ENCODE results near the gene HSF5.

The HSF5 gene

GRCh38 chr17:58436245-58436644, 52.0 kb downstream of the HSF5 start:
- TF ChIP-seq TOX (CRISPR knock-in tag; IDR thresholded peaks at IDR 0.05; ENCODE audit: borderline replicate concordance): no peak
- no peak for TF ChIP-seq BACH2 (CRISPR knock-in tag; IDR thresholded peaks at IDR 0.05; ENCODE audit: borderline replicate concordance)
- TF ChIP-seq ZC3H10 (CRISPR knock-in tag; IDR thresholded peaks at IDR 0.05): no peak
- no peak for TF ChIP-seq POU6F1 (CRISPR knock-in tag; IDR thresholded peaks at IDR 0.05; ENCODE audit: borderline replicate concordance, low read depth)
- no peak for TF ChIP-seq PATZ1 (CRISPR knock-in tag; IDR thresholded peaks at IDR 0.05; ENCODE audit: borderline replicate concordance)
- TF ChIP-seq SNAI2 (CRISPR knock-in tag; IDR thresholded peaks at IDR 0.05): no peak
- no peak for TF ChIP-seq CREB5 (CRISPR knock-in tag; IDR thresholded peaks at IDR 0.05; ENCODE audit: low read depth)
- TF ChIP-seq PPARA (CRISPR knock-in tag; IDR thresholded peaks at IDR 0.05; ENCODE audit: borderline replicate concordance): no peak
- TF ChIP-seq ZFP30 (CRISPR knock-in tag; IDR thresholded peaks at IDR 0.05): no peak

GRCh38 chr17:58432806-58433573, 55.2 kb downstream of the HSF5 start:
- ATAC-seq: no peak
- TF ChIP-seq CSDC2 (CRISPR knock-in tag; IDR thresholded peaks at IDR 0.05): no peak
- TF ChIP-seq ZNF70 (CRISPR knock-in tag; IDR thresholded peaks at IDR 0.05): no peak
- no peak for TF ChIP-seq TSHZ2 (CRISPR knock-in tag; IDR thresholded peaks at IDR 0.05)
- TF ChIP-seq CSRNP3 (CRISPR knock-in tag; IDR thresholded peaks at IDR 0.05): no peak
- TF ChIP-seq ARNTL (CRISPR knock-in tag; IDR thresholded peaks at IDR 0.05; ENCODE audit: borderline replicate concordance, low read depth): no peak
- no peak for TF ChIP-seq TOX (CRISPR knock-in tag; IDR thresholded peaks at IDR 0.05; ENCODE audit: borderline replicate concordance)
- no peak for TF ChIP-seq BACH2 (CRISPR knock-in tag; IDR thresholded peaks at IDR 0.05; ENCODE audit: borderline replicate concordance)
- no peak for TF ChIP-seq GLIS3 (CRISPR knock-in tag; IDR thresholded peaks at IDR 0.05)
- TF ChIP-seq SNAI2 (CRISPR knock-in tag; IDR thresholded peaks at IDR 0.05): no peak
- no peak for TF ChIP-seq ESRRG (CRISPR knock-in tag; IDR thresholded peaks at IDR 0.05)
- TF ChIP-seq ISL1 (CRISPR knock-in tag; IDR thresholded peaks at IDR 0.05): no peak
- no peak for TF ChIP-seq ZNF565 (CRISPR knock-in tag; conservative IDR thresholded peaks at IDR 0.05; ENCODE audit: low read depth)
- no peak for TF ChIP-seq ZFP30 (CRISPR knock-in tag; IDR thresholded peaks at IDR 0.05)
- no peak for TF ChIP-seq RARB (CRISPR knock-in tag; IDR thresholded peaks at IDR 0.05)
- no peak for TF ChIP-seq CREB5 (CRISPR knock-in tag; IDR thresholded peaks at IDR 0.05; ENCODE audit: low read depth)

More at GRCh38 chr17:58436245-58436644, 52.0 kb downstream of the HSF5 start:
- ATAC-seq: no peak
